ENCODE results near the gene TMPRSS2.

DNA sequence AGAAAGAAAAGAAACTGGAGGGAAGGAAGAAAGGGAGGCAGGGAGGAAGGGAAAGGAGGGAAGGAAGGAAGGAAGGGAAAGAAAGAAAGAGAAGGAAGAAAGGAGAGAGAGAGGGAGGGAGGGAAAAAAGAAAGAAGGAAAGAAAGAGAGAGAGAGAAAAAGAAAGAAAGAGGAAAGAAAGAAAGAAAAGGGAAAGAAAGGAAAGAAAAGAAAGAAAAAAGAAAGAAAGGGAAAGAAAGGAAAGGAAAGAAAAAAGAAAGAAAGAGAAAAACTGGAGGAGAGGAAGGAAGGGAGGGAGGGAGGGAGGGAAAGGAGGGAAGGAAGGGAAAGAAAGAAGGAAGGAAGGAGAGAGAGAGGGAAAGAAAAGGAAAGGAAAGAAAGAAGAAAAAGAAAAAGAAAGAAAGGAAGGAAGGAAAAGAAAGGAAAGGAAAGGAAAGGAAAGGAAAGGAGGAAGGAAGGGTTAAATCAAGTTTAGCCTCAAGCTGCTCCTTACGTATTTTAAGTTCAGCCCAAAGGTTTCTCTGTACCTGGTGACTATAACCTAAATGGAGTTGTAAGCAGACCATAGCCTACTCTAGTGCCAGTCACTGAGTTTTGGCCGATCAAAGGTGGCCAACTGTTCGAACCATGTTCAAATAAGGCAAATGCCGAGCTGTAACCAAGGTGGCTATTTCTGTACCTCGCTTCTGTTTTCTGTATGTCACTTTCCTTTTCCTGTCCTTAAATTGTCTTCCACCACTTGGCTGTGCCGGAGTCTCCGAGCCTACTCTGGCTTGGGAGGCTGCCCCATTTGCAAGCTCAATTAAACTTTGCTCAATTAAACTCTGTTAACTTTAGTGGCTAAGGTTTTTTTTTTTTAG lies 37.8 kb upstream of the TMPRSS2 start:
- no peak for TF ChIP-seq POLR2A (IDR thresholded peaks at IDR 0.05)
- TF ChIP-seq, protein P1, sequence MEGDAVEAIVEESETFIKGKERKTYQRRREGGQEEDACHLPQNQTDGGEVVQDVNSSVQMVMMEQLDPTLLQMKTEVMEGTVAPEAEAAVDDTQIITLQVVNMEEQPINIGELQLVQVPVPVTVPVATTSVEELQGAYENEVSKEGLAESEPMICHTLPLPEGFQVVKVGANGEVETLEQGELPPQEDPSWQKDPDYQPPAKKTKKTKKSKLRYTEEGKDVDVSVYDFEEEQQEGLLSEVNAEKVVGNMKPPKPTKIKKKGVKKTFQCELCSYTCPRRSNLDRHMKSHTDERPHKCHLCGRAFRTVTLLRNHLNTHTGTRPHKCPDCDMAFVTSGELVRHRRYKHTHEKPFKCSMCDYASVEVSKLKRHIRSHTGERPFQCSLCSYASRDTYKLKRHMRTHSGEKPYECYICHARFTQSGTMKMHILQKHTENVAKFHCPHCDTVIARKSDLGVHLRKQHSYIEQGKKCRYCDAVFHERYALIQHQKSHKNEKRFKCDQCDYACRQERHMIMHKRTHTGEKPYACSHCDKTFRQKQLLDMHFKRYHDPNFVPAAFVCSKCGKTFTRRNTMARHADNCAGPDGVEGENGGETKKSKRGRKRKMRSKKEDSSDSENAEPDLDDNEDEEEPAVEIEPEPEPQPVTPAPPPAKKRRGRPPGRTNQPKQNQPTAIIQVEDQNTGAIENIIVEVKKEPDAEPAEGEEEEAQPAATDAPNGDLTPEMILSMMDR (IDR thresholded peaks at IDR 0.05), result no peak
- TF ChIP-seq EP300 (IDR thresholded peaks at IDR 0.05), result no peak
- no peak for TF ChIP-seq POLR2AphosphoS5 (IDR thresholded peaks at IDR 0.05)

All from gastroesophageal sphincter (tissue), 3 donors.